H1 (cell line): ENCODE measurements around the gene DCBLD1.

Source experiments
- CEBPB ChIP-seq: IDR thresholded peaks from 2 replicates; pipeline ENCODE4 v1.6.1; 2012; ENCODE audit warnings: low read depth, low read length
- CTCF ChIP-seq, 3 experiments: IDR thresholded peaks; 1 replicate in 2 of 3; 2 replicates in 1 of 3; pipeline versions ENCODE4 v1.5.1 to v1.6.1; 2011; ENCODE audit warnings: low read length in 3 of 3, mild to moderate bottlenecking in 3 of 3, inconsistent platforms in 2 of 3, low read depth in 1 of 3, moderate library complexity in 1 of 3; ENCODE audit not compliant: insufficient read depth in 1 of 3; ENCODE audit errors: control extremely low read depth in 1 of 3
- EP300 ChIP-seq, 2 experiments: IDR thresholded peaks; 1 replicate in 1 of 2; 2 replicates in 1 of 2; pipeline ENCODE4 v1.6.1; 2011 to 2012; ENCODE audit warnings: low read depth in 2 of 2, low read length in 2 of 2, mild to moderate bottlenecking in 2 of 2, borderline replicate concordance in 1 of 2, inconsistent platforms in 1 of 2, moderate library complexity in 1 of 2
- EZH2 ChIP-seq: fragments of 200-600 bp; sonication (generic); IDR thresholded peaks from 2 replicates; pipeline ENCODE4 v1.7.1; 2012; ENCODE audit warnings: low read depth, mild to moderate bottlenecking, moderate library complexity, low read length, inconsistent platforms; ENCODE audit not compliant: severe bottlenecking
- KDM1A ChIP-seq: fragments of 200-600, 300-600 bp; sonication (generic); IDR thresholded peaks from 2 replicates; pipeline ENCODE4 v1.7.1; 2016; ENCODE audit warnings: mild to moderate bottlenecking, low read length, borderline replicate concordance
- KDM4A ChIP-seq: IDR thresholded peaks from one replicate; pipeline ENCODE4 v1.7.1; 2012; ENCODE audit warnings: low read depth, mild to moderate bottlenecking, moderate library complexity, low read length, inconsistent platforms; ENCODE audit not compliant: severe bottlenecking
- POLR2A ChIP-seq, 2 experiments: IDR thresholded peaks; 1 replicate in 1 of 2; 2 replicates in 1 of 2; pipeline ENCODE4 v1.6.1; 2011; ENCODE audit warnings: low read depth in 2 of 2, low read length in 2 of 2, mild to moderate bottlenecking in 2 of 2; ENCODE audit errors: control extremely low read depth in 1 of 2
- POLR2AphosphoS5 ChIP-seq: IDR thresholded peaks from 2 replicates; pipeline ENCODE4 v1.6.1; 2011; ENCODE audit warnings: low read depth, low read length
- SUZ12 ChIP-seq: fragments of 200-600 bp; sonication (generic); IDR thresholded peaks from 2 replicates; pipeline ENCODE4 v1.6.1; 2012; ENCODE audit warnings: mild to moderate bottlenecking, inconsistent platforms, low read length, moderate library complexity, mixed read lengths
- TF ChIP-seq, protein P1 (sequence below): IDR thresholded peaks from 2 replicates; pipeline ENCODE4 v1.6.1; 2012; ENCODE audit warnings: inconsistent platforms

DNA sequence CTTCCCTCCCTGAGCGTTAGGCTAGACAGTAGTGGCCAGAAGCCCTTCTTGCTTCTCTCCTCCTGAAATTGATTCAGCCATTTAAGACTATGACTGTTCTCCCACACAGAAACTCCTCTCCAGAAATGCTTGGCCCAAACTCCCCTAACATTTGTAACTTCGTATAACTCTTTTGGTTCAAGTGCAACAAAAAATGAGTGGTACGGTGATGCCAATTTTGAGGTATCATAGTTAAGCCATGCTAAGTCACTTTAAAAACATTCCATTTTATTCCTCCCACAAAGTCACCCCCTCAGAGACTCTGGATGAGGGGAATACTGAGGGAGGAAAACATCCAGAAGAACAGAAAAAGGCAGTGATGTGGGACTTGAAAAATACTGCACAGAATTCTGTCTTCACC lies 35.6 kb upstream of the DCBLD1 start:
- no peak for TF ChIP-seq CTCF (IDR thresholded peaks at IDR 0.05; ENCODE audit: control extremely low read depth in 1 of 3, insufficient read depth in 1 of 3, low read depth in 1 of 3, low read length in 3 of 3)
- TF ChIP-seq EZH2 = no peak
- no peak for TF ChIP-seq KDM1A
- TF ChIP-seq POLR2AphosphoS5 = no peak
- TF ChIP-seq POLR2A (IDR thresholded peaks at IDR 0.05; ENCODE audit: control extremely low read depth in 1 of 2, low read depth in 2 of 2, low read length in 2 of 2) = no peak
- no peak for TF ChIP-seq SUZ12
- TF ChIP-seq CEBPB = no peak
- TF ChIP-seq EP300 (IDR thresholded peaks at IDR 0.05; ENCODE audit: borderline replicate concordance in 1 of 2, low read depth in 2 of 2, low read length in 2 of 2) = no peak
- TF ChIP-seq, protein P1, sequence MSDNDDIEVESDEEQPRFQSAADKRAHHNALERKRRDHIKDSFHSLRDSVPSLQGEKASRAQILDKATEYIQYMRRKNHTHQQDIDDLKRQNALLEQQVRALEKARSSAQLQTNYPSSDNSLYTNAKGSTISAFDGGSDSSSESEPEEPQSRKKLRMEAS = no peak
- TF ChIP-seq KDM4A = no peak
